Smooth muscle cell (in vitro differentiated cells): Measurements from ENCODE around the gene GPR68. TPM values are rescaled to one million over a fixed set of nuclear protein-coding genes. Genes with fewer than 3 reads are reported as not detected.

Experiments used
- DNase-seq: peaks from one replicate; lab custom pipeline; 2025; ENCODE audit not compliant: unreplicated experiment; lab: John Stamatoyannopoulos, UW
- H2AFZ ChIP-seq: fragments of 200-600 bp; sonication (generic); 2 replicates; pipeline ENCODE4 v1.6.0; 2016; ENCODE audit warnings: antibody characterized with exemption, low read depth, mild to moderate bottlenecking
- H3F3A ChIP-seq: fragments of 200-600 bp; sonication (generic); 2 replicates; pipeline ENCODE4 v1.6.0; 2017; ENCODE audit warnings: antibody characterized with exemption, low read depth
- H3K27ac ChIP-seq: fragments of 200-600 bp; sonication (generic); 2 replicates; pipeline ENCODE4 v1.5.1; 2016; ENCODE audit warnings: low read depth, mild to moderate bottlenecking
- H3K27me3 ChIP-seq: fragments of 200-600 bp; sonication (generic); 2 replicates; pipeline ENCODE4 v1.6.1; 2016; ENCODE audit warnings: low read depth, mild to moderate bottlenecking
- H3K36me3 ChIP-seq: fragments of 200-600 bp; sonication (generic); 2 replicates; pipeline ENCODE4 v1.5.1; 2016; ENCODE audit warnings: low read depth
- H3K4me1 ChIP-seq: fragments of 200-600 bp; sonication (generic); 2 replicates; pipeline ENCODE4 v1.5.1; 2016; ENCODE audit warnings: low read depth
- H3K4me2 ChIP-seq: fragments of 200-600 bp; sonication (generic); 2 replicates; pipeline ENCODE4 v1.6.0; 2016; ENCODE audit warnings: mild to moderate bottlenecking
- H3K4me3 ChIP-seq: fragments of 200-600 bp; sonication (generic); 2 replicates; pipeline ENCODE4 v1.5.1; 2016; ENCODE audit warnings: mild to moderate bottlenecking
- H3K79me2 ChIP-seq: fragments of 200-600 bp; sonication (generic); 2 replicates; pipeline ENCODE4 v1.6.0; 2016; ENCODE audit warnings: low read depth, mild to moderate bottlenecking
- H3K9ac ChIP-seq: fragments of 200-600 bp; sonication (generic); 2 replicates; pipeline ENCODE4 v1.6.0; 2016; ENCODE audit warnings: low read depth
- H3K9me3 ChIP-seq: fragments of 200-600 bp; sonication (generic); replicated peaks from 2 replicates; pipeline ENCODE4 v1.5.1; 2016; ENCODE audit warnings: low read depth
- H4K20me1 ChIP-seq: fragments of 200-600 bp; sonication (generic); 2 replicates; pipeline ENCODE4 v1.6.0; 2016; ENCODE audit warnings: low read depth
- WGBS: methylation state at CpG from one replicate; pipeline ENCODE4 v1.1.7; 2016; ENCODE audit warnings: low lambda C conversion rate; 5-methylcytosine and 5-hydroxymethylcytosine counted together
- polyA plus RNA-seq: library from polyadenylated mRNA; unstranded; fragments of >200 nt; fragmentation: Nextera tagmentation; extraction: Ambion mirVana; gene quantifications from 2 replicates; pipeline ENCODE4 v1.2.1, GENCODE V29; 2016
- total RNA-seq: library from RNA; depleted of rRNA; stranded (reverse); fragments of >200 nt; gene quantifications from 2 replicates; pipeline ENCODE4 v1.2.3, GENCODE V29; 2014
- TF ChIP-seq, protein P1 (sequence below): fragments of 200-600 bp; sonication (generic); IDR thresholded peaks from 2 replicates; pipeline ENCODE4 v1.5.1; 2017; ENCODE audit warnings: borderline replicate concordance, mild to moderate bottlenecking, antibody characterized with exemption; ENCODE audit not compliant: insufficient read depth, poor library complexity, severe bottlenecking

GPR68 gene
- total and polyA plus RNA-seq, 2 experiments from 2014 or later: 3.2 to 4.4 TPM

DNA sequence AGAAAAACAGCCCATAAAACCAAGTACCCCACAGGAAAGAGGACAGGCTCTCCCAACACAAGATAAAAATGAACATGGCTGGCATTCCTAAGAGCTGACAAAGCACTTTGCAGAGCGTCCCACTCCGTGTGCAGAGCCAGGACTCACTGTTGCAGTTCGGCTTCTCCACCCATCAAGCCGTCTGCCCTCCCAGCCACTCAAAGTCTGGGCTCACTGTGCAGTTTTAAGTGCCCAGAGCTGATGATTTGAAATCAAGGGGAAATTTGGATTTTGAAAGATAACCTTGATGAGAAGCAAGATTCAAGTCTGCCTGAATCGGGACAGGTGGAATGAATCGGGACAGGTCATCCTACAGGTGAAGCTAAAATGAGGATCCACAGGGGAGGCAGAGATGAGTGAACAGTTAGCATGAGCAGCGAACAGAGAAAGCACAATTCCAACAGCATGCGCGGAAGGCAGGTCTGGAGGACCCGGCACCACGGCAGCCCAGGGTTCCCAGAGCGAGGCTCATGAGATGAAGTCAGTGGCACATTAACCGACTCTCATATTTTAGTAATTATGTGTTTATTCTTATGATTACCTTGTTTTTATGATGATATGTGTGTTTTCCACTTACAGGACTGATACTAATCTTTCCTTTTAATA is 39.8 kb upstream of the GPR68 start:
- no peaks in the 10 kb centered on the region for H3K79me2 ChIP-seq
- H2AFZ ChIP-seq: peak overlapping the region; percentile 46

DNA sequence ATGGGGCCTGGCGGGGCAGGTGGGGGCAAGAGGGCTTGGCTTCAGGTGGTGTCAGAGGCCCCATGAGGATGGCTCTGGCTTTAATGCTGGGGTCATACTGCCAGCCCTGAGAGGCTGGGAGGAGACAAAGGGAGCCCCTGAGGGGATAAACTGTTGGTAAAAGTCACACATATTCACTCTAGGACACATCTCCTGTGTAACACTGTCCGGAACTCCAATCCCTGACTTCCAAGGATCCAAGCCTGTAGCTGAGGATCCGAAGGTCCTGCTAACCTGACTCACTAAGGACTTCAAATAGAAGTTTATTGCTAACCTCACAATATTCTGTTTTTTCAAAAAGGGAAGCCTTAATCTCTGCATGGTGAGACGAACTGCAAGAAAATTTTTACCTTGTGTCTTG is 39.2 kb upstream of the GPR68 start:
- Histone ChIP-seq H3K36me3 (no peaks in the 10 kb centered on the region), H3K27me3 (no peaks in the 10 kb centered on the region), H3F3A (peaks cover 17% of the 10 kb centered on the region), H3K4me3 (no peak overlapping the region), H3K27ac (peak overlapping the region; percentile 80), H2AFZ (peak overlapping the region; percentile 46), H3K79me2 (no peaks in the 10 kb centered on the region), H3K4me2 (peak overlapping the region; percentile 35), H4K20me1 (no peaks in the 10 kb centered on the region), H3K9ac (no peak overlapping the region), H3K9me3 (no peaks in the 10 kb centered on the region), H3K4me1 (no peaks in the 10 kb centered on the region)
- TF ChIP-seq, protein P1, sequence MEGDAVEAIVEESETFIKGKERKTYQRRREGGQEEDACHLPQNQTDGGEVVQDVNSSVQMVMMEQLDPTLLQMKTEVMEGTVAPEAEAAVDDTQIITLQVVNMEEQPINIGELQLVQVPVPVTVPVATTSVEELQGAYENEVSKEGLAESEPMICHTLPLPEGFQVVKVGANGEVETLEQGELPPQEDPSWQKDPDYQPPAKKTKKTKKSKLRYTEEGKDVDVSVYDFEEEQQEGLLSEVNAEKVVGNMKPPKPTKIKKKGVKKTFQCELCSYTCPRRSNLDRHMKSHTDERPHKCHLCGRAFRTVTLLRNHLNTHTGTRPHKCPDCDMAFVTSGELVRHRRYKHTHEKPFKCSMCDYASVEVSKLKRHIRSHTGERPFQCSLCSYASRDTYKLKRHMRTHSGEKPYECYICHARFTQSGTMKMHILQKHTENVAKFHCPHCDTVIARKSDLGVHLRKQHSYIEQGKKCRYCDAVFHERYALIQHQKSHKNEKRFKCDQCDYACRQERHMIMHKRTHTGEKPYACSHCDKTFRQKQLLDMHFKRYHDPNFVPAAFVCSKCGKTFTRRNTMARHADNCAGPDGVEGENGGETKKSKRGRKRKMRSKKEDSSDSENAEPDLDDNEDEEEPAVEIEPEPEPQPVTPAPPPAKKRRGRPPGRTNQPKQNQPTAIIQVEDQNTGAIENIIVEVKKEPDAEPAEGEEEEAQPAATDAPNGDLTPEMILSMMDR: no peak
- 41% methylated on average over 4 of the region's 4 CpGs for WGBS
- DNase-seq: no peak

More for the DNA sequence above, 39.8 kb upstream of the GPR68 start:
- H4K20me1 ChIP-seq: no peaks in the 10 kb centered on the region
- peaks cover 17% of the 10 kb centered on the region for H3F3A ChIP-seq
- no peak overlapping the region for H3K9ac ChIP-seq
- TF ChIP-seq, protein P1: no peak
- DNase-seq: no peak
- no peak overlapping the region for H3K4me3 ChIP-seq
- no peaks in the 10 kb centered on the region for H3K9me3 ChIP-seq
- peak overlapping the region; percentile 80 for H3K27ac ChIP-seq
- peak overlapping the region; percentile 35 for H3K4me2 ChIP-seq
- no peaks in the 10 kb centered on the region for H3K4me1 ChIP-seq
- H3K27me3 ChIP-seq: no peaks in the 10 kb centered on the region
- 62% methylated on average over 13 of the region's 13 CpGs for WGBS
- no peaks in the 10 kb centered on the region for H3K36me3 ChIP-seq

DNA sequence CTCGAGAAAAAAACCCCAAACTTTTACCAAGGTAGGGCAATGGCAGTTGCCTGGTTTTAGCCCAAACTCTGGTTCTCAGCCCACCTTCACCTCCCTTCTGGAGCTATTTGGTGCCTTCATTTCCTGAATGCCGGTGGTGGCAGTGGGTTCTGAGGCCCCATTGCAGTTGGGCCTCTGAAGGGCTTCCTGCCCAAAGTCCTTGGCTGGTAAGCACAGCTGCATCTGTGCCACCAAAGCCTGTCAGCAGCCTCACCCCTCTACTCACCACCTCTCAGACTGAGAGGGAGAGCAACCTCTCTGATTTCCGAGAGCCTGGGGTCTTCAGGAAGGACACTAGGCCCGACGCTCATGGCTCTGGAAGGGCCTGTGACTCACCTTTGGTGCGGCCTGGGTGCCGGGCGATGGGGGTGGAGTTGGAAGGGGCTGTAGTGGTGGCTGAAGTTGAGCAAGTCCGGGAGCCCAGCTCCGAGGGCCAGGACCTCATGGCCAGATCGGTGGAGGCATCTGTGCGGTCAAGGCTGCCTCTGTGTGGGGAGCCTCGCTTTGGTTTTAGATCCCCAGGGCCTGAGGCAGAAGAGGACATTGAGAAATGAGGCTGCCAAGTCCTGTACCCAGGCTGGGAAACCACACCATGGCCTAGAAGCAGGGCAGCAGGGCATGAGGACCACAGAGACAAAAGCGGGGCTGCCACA is 38.6 kb upstream of the GPR68 start:
- Histone ChIP-seq H3K27ac (peak overlapping the region; percentile 80), H3K27me3 (no peaks in the 10 kb centered on the region), H2AFZ (peak overlapping the region; percentile 46), H3K9me3 (no peaks in the 10 kb centered on the region), H3K9ac (no peak overlapping the region), H3K36me3 (no peaks in the 10 kb centered on the region), H3K4me1 (no peaks in the 10 kb centered on the region), H3K4me3 (no peak overlapping the region), H3K4me2 (peak overlapping the region; percentile 35), H3K79me2 (no peaks in the 10 kb centered on the region), H4K20me1 (no peaks in the 10 kb centered on the region), H3F3A (peaks cover 17% of the 10 kb centered on the region)
- WGBS: 80% methylated on average over 14 of the region's 14 CpGs
- no peak for DNase-seq
- TF ChIP-seq, protein P1: no peak
